CD4-positive, CD25-positive, alpha-beta regulatory T cell (primary cell): Measurements from ENCODE around the gene RNF11. TPM values are rescaled to one million over a fixed set of nuclear protein-coding genes. Genes with fewer than 3 reads are reported as not detected.

Experiments
- ATAC-seq, 2 donors: fragments of 150-1000 bp; cut with Tn5 transposase; one replicate each; pipeline ENCODE4 v1.10.0; 2021; ENCODE audit warnings: low read depth in 2 of 2, moderate number of reproducible peaks in 2 of 2, moderate library complexity in 1 of 2
- DNase-seq, 3 donors: peaks; one replicate each; pipeline versions ENCODE4 v3.0.0 to v3.0.0-alpha.2; 2012 to 2022; ENCODE audit warnings: mixed read lengths in 1 of 3
- H3K27ac ChIP-seq: one replicate; pipeline ENCODE4 v1.7.0; 2013; ENCODE audit warnings: mild to moderate bottlenecking, low read length; ENCODE audit not compliant: insufficient read depth, poor library complexity, severe bottlenecking
- H3K27me3 ChIP-seq: one replicate; pipeline ENCODE4 v1.7.0; 2013; ENCODE audit warnings: low read length; ENCODE audit not compliant: control insufficient read depth, insufficient read depth
- H3K36me3 ChIP-seq: one replicate; pipeline ENCODE4 v1.7.0; 2013; ENCODE audit warnings: mild to moderate bottlenecking, low read length, moderate library complexity; ENCODE audit not compliant: control insufficient read depth, insufficient read depth
- H3K4me1 ChIP-seq: 2 replicates; pipeline ENCODE4 v1.7.0; 2013; ENCODE audit warnings: mild to moderate bottlenecking, low read length; ENCODE audit not compliant: insufficient read depth, control insufficient read depth, poor library complexity, severe bottlenecking
- H3K4me3 ChIP-seq: one replicate; pipeline ENCODE4 v1.7.0; 2013; ENCODE audit warnings: low read depth, mild to moderate bottlenecking, low read length, moderate library complexity
- H3K9me3 ChIP-seq, 2 experiments: 1 replicate in 1 of 2; 2 replicates in 1 of 2; pipeline ENCODE4 v1.7.0; 2013; ENCODE audit warnings: low read length in 2 of 2, mild to moderate bottlenecking in 1 of 2, moderate library complexity in 1 of 2; ENCODE audit not compliant: control insufficient read depth in 2 of 2
- H3K27ac Mint-ChIP-seq, 3 donors: one replicate each; pipeline ENCODE4 v1.8.0; 2020 to 2022; ENCODE audit warnings: mild to moderate bottlenecking in 3 of 3, mixed read lengths in 3 of 3, moderate library complexity in 2 of 3
- H3K27me3 Mint-ChIP-seq: one replicate; pipeline ENCODE4 v1.8.0; 2022; ENCODE audit warnings: mild to moderate bottlenecking, mixed read lengths
- H3K36me3 Mint-ChIP-seq: one replicate; pipeline ENCODE4 v1.8.0; 2020; ENCODE audit warnings: mixed read lengths
- H3K4me1 Mint-ChIP-seq, 4 donors: one replicate each; pipeline ENCODE4 v1.8.0; 2020 to 2022; ENCODE audit warnings: mixed read lengths in 4 of 4, mild to moderate bottlenecking in 1 of 4
- H3K4me3 Mint-ChIP-seq, 4 donors: one replicate each; pipeline ENCODE4 v1.8.0; 2020 to 2022; ENCODE audit warnings: mild to moderate bottlenecking in 4 of 4, mixed read lengths in 4 of 4, moderate library complexity in 3 of 4
- H3K9me3 Mint-ChIP-seq, 7 donors: one replicate each; pipeline ENCODE4 v1.8.0; 2020 to 2022; ENCODE audit warnings: mixed read lengths in 7 of 7, mild to moderate bottlenecking in 3 of 7, moderate library complexity in 2 of 7
- polyA plus RNA-seq, 4 donors: library from polyadenylated mRNA; unstranded; fragments of 300-500 nt; fragmentation: Illumina TruSeq; gene quantifications; one replicate each; pipeline ENCODE4 v1.2.3, GENCODE V29; 2021
- total RNA-seq: library from RNA; stranded (reverse); gene quantifications from one replicate; pipeline ENCODE4 v1.2.3, GENCODE V29; 2022

RNF11 gene
- total and polyA plus RNA-seq, 5 donors from 2014 or later: 24.1 to 66.5 (median 36.2) TPM

DNA sequence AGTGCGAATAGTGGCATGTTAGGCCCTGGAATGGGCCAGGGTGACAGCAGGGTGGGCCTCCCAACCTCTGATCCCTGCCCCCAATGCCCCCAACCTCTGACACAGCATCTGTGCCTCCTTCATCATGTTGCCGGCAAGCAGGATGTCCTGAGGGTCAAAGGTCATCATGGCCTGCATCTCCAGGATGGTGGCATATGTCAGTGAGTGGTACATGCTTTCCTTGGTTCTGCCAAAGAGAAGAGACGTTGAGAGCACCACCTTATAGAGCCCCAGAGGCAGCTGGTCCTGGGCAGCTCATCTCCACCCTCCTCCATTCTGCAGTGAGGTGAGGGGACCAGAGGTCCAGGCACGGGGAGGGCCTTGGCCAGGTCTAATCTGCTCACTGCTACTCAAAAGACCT is 76.6 kb downstream of the RNF11 start:
- H3K36me3 ChIP-seq: no peaks in the 10 kb centered on the region
- Mint-ChIP-seq H3K9me3 (no peaks in the 10 kb centered on the region), H3K27me3 (no peaks in the 10 kb centered on the region), H3K4me1 (peaks cover 0 to 5% (median 0%) of the 10 kb centered on the region in 4 donors), H3K4me3 (no peak overlapping the region), H3K36me3 (no peaks in the 10 kb centered on the region), H3K27ac (no peak overlapping the region)
- H3K27me3 ChIP-seq: no peaks in the 10 kb centered on the region
- no peak overlapping the region for H3K27ac ChIP-seq
- H3K4me1 ChIP-seq: no peaks in the 10 kb centered on the region
- no peak overlapping the region for H3K4me3 ChIP-seq
- ATAC-seq: no peak
- H3K9me3 ChIP-seq: no peaks in the 10 kb centered on the region
- DNase-seq: no peak

DNA sequence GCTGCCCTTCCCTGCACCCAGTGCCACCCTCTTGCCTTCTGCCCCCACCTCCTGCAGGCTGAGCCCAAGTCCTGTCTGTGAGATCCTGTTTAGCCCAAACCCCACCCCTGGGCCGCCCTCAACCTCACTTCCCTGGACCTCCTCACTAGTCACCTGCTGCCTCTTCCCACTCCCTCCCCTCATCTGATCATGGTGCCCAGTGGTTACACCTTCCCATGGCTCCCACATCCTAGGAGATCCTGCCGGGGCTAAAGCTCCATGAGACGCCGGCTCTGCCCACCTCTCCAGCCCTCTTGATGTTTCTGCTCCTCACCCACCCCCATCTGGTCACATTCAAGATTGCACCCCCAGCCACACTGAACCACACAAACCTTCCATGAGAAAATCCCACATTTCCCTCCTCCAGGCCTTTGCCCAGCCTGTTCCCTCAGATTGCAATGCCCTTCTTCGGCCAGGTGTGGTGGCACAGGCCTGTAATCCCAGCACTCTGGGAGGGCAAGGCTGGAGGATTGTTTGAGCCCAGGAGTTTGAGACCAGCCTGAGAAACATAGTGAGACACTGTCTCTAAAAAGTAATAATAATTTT is 77.3 kb downstream of the RNF11 start:
- Mint-ChIP-seq H3K27ac (peak overlapping the region in 1 of 3 donors; percentile 88), H3K36me3 (no peaks in the 10 kb centered on the region), H3K4me1 (peaks cover 0 to 5% (median 0%) of the 10 kb centered on the region in 4 donors), H3K4me3 (no peak overlapping the region), H3K9me3 (no peaks in the 10 kb centered on the region), H3K27me3 (no peaks in the 10 kb centered on the region)
- H3K36me3 ChIP-seq: no peaks in the 10 kb centered on the region
- H3K4me1 ChIP-seq: no peaks in the 10 kb centered on the region
- H3K27me3 ChIP-seq: no peaks in the 10 kb centered on the region
- no peak overlapping the region for H3K27ac ChIP-seq
- DNase-seq (no peak), ATAC-seq (no peak)
- no peaks in the 10 kb centered on the region for H3K9me3 ChIP-seq
- no peak overlapping the region for H3K4me3 ChIP-seq

DNA sequence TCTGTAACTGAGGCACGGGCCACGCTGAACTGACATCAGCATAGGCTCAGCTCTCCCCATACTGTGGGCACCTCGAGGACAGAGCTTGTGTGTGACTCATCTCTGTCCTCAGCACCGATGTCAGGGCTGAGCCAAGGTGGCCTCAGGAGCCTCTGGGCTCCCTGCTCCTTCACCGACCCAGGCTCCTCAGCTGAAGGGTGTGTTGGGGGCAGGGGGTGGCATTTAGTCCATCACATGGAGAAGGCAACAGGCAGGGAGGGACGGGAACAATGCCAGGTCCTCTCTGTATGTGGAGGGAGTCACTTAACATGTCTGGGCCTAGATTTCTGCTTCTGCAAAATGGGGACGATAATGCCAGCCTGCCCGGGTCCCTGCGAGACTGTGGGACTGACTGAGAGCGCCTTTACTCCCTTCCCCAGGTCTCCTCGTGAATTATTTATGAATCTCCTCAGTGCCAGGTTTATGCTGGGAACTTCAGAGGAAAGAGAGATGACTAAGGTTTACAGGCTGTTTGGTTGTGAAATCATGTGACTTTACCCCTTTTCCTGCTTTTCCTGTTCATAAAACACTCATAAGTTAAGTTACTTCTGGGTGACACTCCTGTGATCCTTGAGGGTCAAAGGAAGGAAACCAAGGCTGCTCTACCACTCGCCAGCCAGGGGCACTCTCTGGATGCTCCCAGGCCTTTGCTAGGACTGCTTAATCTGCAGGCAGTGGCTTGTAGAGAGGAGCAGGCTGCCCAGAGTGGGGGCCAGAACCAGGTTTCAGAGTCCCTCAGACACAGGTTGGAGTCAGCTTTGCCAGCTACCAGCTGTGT is 78.1 kb downstream of the RNF11 start:
- peaks cover 0 to 5% (median 0%) of the 10 kb centered on the region in 4 donors for H3K4me1 Mint-ChIP-seq
- H3K27ac Mint-ChIP-seq: peak overlapping the region in 1 of 3 donors; percentile 42
- Histone ChIP-seq H3K27ac (no peak overlapping the region), H3K27me3 (no peaks in the 10 kb centered on the region), H3K9me3 (no peaks in the 10 kb centered on the region), H3K4me3 (no peak overlapping the region), H3K4me1 (no peaks in the 10 kb centered on the region), H3K36me3 (no peaks in the 10 kb centered on the region)
- H3K36me3 Mint-ChIP-seq: no peaks in the 10 kb centered on the region
- DNase-seq (no peak), ATAC-seq (no peak)
- H3K9me3 Mint-ChIP-seq: no peaks in the 10 kb centered on the region
- H3K4me3 Mint-ChIP-seq: no peak overlapping the region
- H3K27me3 Mint-ChIP-seq: peaks cover 5% of the 10 kb centered on the region

DNA sequence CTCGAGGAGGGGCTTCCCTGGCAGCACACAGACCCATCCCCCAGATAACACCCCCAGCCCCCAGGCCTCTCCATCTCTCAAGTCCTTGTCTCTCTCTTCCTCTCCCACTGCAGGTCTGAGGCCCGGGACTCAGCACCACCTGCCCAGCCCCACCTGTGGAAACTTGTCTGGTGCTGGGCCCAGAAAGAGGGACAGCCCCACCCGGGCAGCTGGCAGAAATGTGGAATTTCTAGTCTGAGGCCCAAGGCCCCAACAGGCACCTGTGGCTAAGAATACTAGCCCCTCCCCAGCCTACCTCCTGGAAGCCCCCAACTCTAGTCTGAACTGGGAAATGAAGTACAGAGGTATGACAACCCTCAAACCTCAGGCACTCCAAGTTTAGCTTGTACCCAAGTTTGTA is 78.9 kb downstream of the RNF11 start:
- Mint-ChIP-seq H3K4me3 (no peak overlapping the region), H3K27me3 (peaks cover 7% of the 10 kb centered on the region)
- ATAC-seq: no peak

DNA sequence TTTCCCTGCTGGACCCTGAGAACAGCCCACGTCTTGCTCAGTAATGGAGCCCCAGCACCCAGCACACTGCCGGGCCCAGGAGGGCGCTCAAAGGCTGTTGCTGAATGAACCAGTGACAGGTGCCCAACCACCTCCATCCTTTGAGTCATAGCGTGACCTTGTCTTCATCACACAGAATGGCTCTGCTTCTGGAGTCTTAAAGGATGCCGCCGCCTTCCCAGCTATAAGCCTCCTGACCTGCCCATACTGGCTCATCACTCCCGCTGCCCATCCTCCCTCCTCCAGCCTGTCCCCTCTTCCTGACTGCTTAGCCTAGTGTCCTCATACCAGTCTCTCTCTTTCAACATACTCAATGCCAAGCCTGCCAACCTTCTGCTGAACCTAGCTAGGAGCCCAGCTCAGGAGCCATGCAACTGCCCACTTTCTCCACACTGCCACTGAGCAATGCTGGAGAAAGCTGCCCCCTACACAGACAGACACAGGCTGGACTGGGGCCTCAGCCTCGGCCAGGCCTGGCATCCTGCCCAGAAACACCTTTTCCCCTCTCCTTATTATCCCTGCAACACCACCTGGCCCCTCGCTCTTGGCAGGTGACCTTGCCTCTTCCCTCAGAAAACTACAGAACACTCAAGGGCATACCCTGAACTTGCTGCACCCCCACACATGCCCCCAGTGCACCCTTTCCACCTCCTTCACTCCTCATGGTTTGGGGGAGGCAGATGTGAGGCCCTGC is 80.2 kb downstream of the RNF11 start:
- Histone ChIP-seq H3K9me3 (no peaks in the 10 kb centered on the region), H3K36me3 (no peaks in the 10 kb centered on the region), H3K4me1 (no peaks in the 10 kb centered on the region), H3K4me3 (no peak overlapping the region), H3K27ac (no peak overlapping the region), H3K27me3 (no peaks in the 10 kb centered on the region)
- H3K36me3 Mint-ChIP-seq: no peaks in the 10 kb centered on the region
- H3K27me3 Mint-ChIP-seq: peaks cover 7% of the 10 kb centered on the region
- no peaks in the 10 kb centered on the region for H3K4me1 Mint-ChIP-seq
- no peak for DNase-seq
- no peak for ATAC-seq
- peak overlapping the region in 1 of 3 donors; percentile 37 for H3K27ac Mint-ChIP-seq
- H3K9me3 Mint-ChIP-seq: no peaks in the 10 kb centered on the region
- no peak overlapping the region for H3K4me3 Mint-ChIP-seq

More for the DNA sequence above, 78.9 kb downstream of the RNF11 start:
- Histone ChIP-seq H3K4me3 (no peak overlapping the region), H3K9me3 (no peaks in the 10 kb centered on the region), H3K27ac (no peak overlapping the region), H3K4me1 (no peaks in the 10 kb centered on the region), H3K36me3 (no peaks in the 10 kb centered on the region), H3K27me3 (no peaks in the 10 kb centered on the region)
- Mint-ChIP-seq H3K4me1 (peaks cover 0 to 5% (median 0%) of the 10 kb centered on the region in 4 donors), H3K36me3 (no peaks in the 10 kb centered on the region), H3K27ac (peak overlapping the region in 1 of 3 donors; percentile 15), H3K9me3 (no peaks in the 10 kb centered on the region)
- no peak for DNase-seq

DNA sequence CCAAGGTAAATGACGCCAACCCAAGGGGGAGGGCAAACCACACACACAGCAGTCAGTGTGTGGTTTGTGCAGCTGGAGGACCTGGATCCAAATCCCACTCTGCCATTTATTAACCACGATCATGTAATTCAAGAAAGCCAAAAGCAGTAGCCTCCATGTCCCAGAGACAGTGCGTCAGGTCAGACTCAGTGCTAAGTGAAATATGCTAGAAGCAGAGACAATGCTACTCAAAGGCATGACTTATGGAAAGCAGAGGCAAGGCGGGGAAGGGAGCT is 80.7 kb downstream of the RNF11 start:
- DNase-seq (no peak), ATAC-seq (no peak)
- Histone ChIP-seq H3K4me1 (no peaks in the 10 kb centered on the region), H3K9me3 (no peaks in the 10 kb centered on the region), H3K36me3 (no peaks in the 10 kb centered on the region), H3K4me3 (no peak overlapping the region), H3K27ac (no peak overlapping the region), H3K27me3 (no peaks in the 10 kb centered on the region)
- Mint-ChIP-seq H3K4me1 (no peaks in the 10 kb centered on the region), H3K4me3 (peak overlapping the region in 1 of 4 donors; percentile 26), H3K36me3 (no peaks in the 10 kb centered on the region), H3K27me3 (peaks cover 7% of the 10 kb centered on the region), H3K27ac (no peak overlapping the region), H3K9me3 (no peaks in the 10 kb centered on the region)

DNA sequence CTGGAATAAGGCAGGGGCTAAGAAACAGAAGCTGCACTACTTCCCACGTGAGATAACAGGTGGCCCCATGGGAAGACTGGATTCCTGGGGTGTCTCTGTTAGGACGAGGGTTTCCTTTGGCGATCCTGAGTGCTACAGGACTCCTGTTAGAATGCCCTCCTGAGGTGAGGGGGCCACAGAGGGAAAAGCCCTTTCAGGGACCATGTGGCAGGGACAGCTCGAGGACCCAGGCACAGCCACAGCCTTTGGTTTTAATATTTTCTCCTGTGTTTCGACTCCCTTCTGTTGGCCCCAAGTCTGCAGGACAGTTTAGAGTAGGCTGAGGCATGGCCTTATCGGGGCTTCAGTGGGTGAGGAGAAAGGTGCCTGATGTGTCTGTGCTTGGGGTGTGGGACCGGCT is 81.7 kb downstream of the RNF11 start:
- DNase-seq: no peak
- peaks cover 7% of the 10 kb centered on the region for H3K27me3 Mint-ChIP-seq

More for the DNA sequence above, 81.7 kb downstream of the RNF11 start:
- H3K27ac ChIP-seq: no peak overlapping the region
- no peaks in the 10 kb centered on the region for H3K36me3 Mint-ChIP-seq
- no peaks in the 10 kb centered on the region for H3K4me1 ChIP-seq
- no peaks in the 10 kb centered on the region for H3K27me3 ChIP-seq
- H3K9me3 ChIP-seq: no peaks in the 10 kb centered on the region
- H3K36me3 ChIP-seq: no peaks in the 10 kb centered on the region
- ATAC-seq: no peak
- H3K4me3 ChIP-seq: no peak overlapping the region
- no peak overlapping the region for H3K27ac Mint-ChIP-seq
- no peak overlapping the region for H3K4me3 Mint-ChIP-seq
- no peaks in the 10 kb centered on the region for H3K4me1 Mint-ChIP-seq
- no peaks in the 10 kb centered on the region for H3K9me3 Mint-ChIP-seq
